H9 (cell line): ENCODE data around the gene RNF8. TPM values are rescaled to one million over a fixed set of nuclear protein-coding genes. Genes with fewer than 3 reads are reported as not detected.

Experiments
- DNase-seq: peaks from one replicate; pipeline ENCODE4 v3.0.0-alpha.2; 2017
- H2AFZ ChIP-seq: one replicate; pipeline ENCODE4 v1.6.1; 2013; ENCODE audit warnings: mild to moderate bottlenecking, low read length, control low read depth, moderate library complexity
- H2AK5ac ChIP-seq: 2 replicates; pipeline ENCODE4 v1.6.1; 2013; ENCODE audit warnings: low read length, control low read depth, mixed read lengths; ENCODE audit not compliant: insufficient read length
- H2BK120ac ChIP-seq: one replicate; pipeline ENCODE4 v1.6.1; 2013; ENCODE audit warnings: low read depth, mild to moderate bottlenecking, low read length, control low read depth, inconsistent platforms; ENCODE audit not compliant: poor library complexity, severe bottlenecking
- H2BK12ac ChIP-seq: 2 replicates; pipeline ENCODE4 v1.6.1; 2013; ENCODE audit warnings: low read length, control low read depth, mixed read lengths, low read depth; ENCODE audit not compliant: insufficient read length
- H2BK15ac ChIP-seq: 2 replicates; pipeline ENCODE4 v1.6.1; 2013; ENCODE audit warnings: low read depth, low read length, control low read depth
- H2BK20ac ChIP-seq: one replicate; pipeline ENCODE4 v1.6.1; 2013; ENCODE audit warnings: low read depth, mild to moderate bottlenecking, low read length, control low read depth, inconsistent platforms; ENCODE audit not compliant: poor library complexity, severe bottlenecking
- H2BK5ac ChIP-seq: 2 replicates; pipeline ENCODE4 v1.6.1; 2013; ENCODE audit warnings: low read length, control low read depth, mixed read lengths; ENCODE audit not compliant: insufficient read length
- H3K14ac ChIP-seq: 2 replicates; pipeline ENCODE4 v1.6.1; 2013; ENCODE audit warnings: low read length, control low read depth; ENCODE audit not compliant: insufficient read depth
- H3K18ac ChIP-seq: 2 replicates; pipeline ENCODE4 v1.6.1; 2013; ENCODE audit warnings: low read depth, mild to moderate bottlenecking, mixed read lengths, low read length, control low read depth; ENCODE audit not compliant: insufficient read length
- H3K23ac ChIP-seq: 2 replicates; pipeline ENCODE4 v1.6.1; 2013; ENCODE audit warnings: low read length, control low read depth, mixed read lengths, low read depth; ENCODE audit not compliant: insufficient read length
- H3K23me2 ChIP-seq: 2 replicates; pipeline ENCODE4 v1.6.1; 2013; ENCODE audit warnings: low read depth, mild to moderate bottlenecking, mixed read lengths, low read length, control low read depth; ENCODE audit not compliant: insufficient read length, poor library complexity, severe bottlenecking
- H3K27ac ChIP-seq: 2 replicates; pipeline ENCODE4 v1.5.1; 2013; ENCODE audit warnings: low read length, control low read depth, mixed read lengths, low read depth; ENCODE audit not compliant: insufficient read length
- H3K27me3 ChIP-seq: 2 replicates; pipeline ENCODE4 v1.6.1; 2013; ENCODE audit warnings: low read length, control low read depth, inconsistent platforms; ENCODE audit not compliant: insufficient read depth
- H3K4ac ChIP-seq: 2 replicates; pipeline ENCODE4 v1.6.1; 2013; ENCODE audit warnings: low read depth, mild to moderate bottlenecking, control low read depth, inconsistent platforms, low read length, moderate library complexity
- H3K4me1 ChIP-seq: 2 replicates; pipeline ENCODE4 v1.6.1; 2013; ENCODE audit warnings: low read length, control low read depth, inconsistent platforms; ENCODE audit not compliant: insufficient read depth
- H3K4me2 ChIP-seq: 2 replicates; pipeline ENCODE4 v1.6.1; 2013; ENCODE audit warnings: low read length, control low read depth, mixed read lengths; ENCODE audit not compliant: insufficient read length, insufficient read depth
- H3K56ac ChIP-seq: 2 replicates; pipeline ENCODE4 v1.6.1; 2013; ENCODE audit warnings: low read depth, mild to moderate bottlenecking, mixed read lengths, low read length, control low read depth; ENCODE audit not compliant: insufficient read length
- H3K79me1 ChIP-seq: 2 replicates; pipeline ENCODE4 v1.6.1; 2013; ENCODE audit warnings: low read depth, mild to moderate bottlenecking, moderate library complexity, low read length, control low read depth, inconsistent platforms; ENCODE audit not compliant: insufficient read depth, poor library complexity, severe bottlenecking
- H3K79me2 ChIP-seq: 2 replicates; pipeline ENCODE4 v1.6.1; 2013; ENCODE audit warnings: low read length, control low read depth, inconsistent platforms; ENCODE audit not compliant: insufficient read depth
- H3K9ac ChIP-seq: 2 replicates; pipeline ENCODE4 v1.6.1; 2013; ENCODE audit warnings: low read length, control low read depth, mixed read lengths; ENCODE audit not compliant: insufficient read length; ENCODE audit errors: extremely low read depth
- H3K9me3 ChIP-seq: one replicate; pipeline ENCODE4 v1.6.1; 2013; ENCODE audit warnings: low read depth, low read length, inconsistent platforms; ENCODE audit not compliant: control insufficient read depth
- H3T11ph ChIP-seq: one replicate; pipeline ENCODE4 v1.6.1; 2013; ENCODE audit warnings: mild to moderate bottlenecking, low read length, control low read depth, inconsistent platforms
- H4K20me1 ChIP-seq: one replicate; pipeline ENCODE4 v1.6.1; 2013; ENCODE audit not compliant: control insufficient read depth, insufficient read length, insufficient read depth
- H4K5ac ChIP-seq: 2 replicates; pipeline ENCODE4 v1.6.1; 2013; ENCODE audit warnings: low read depth, mild to moderate bottlenecking, mixed read lengths, low read length, control low read depth; ENCODE audit not compliant: insufficient read length
- H4K8ac ChIP-seq: replicated peaks from 2 replicates; pipeline ENCODE4 v1.6.1; 2013; ENCODE audit warnings: low read length, control low read depth, mixed read lengths, low read depth; ENCODE audit not compliant: insufficient read length
- H4K91ac ChIP-seq: 2 replicates; pipeline ENCODE4 v1.6.1; 2013; ENCODE audit warnings: low read depth, mild to moderate bottlenecking, moderate library complexity, mixed read lengths, low read length, control low read depth; ENCODE audit not compliant: insufficient read length
- H3K27ac Mint-ChIP-seq, 3 experiments: 2 replicates in 2 of 3; 3 replicates in 1 of 3; pipeline ENCODE4 v1.8.0; 2020 to 2021; ENCODE audit warnings: mixed read lengths in 3 of 3, mild to moderate bottlenecking in 1 of 3, moderate library complexity in 1 of 3
- H3K27me3 Mint-ChIP-seq: 2 replicates; pipeline ENCODE4 v1.8.0; 2021; ENCODE audit warnings: low read depth, mild to moderate bottlenecking, moderate library complexity, mixed read lengths
- H3K36me3 Mint-ChIP-seq, 3 experiments: 2 replicates in 2 of 3; 3 replicates in 1 of 3; pipeline ENCODE4 v1.8.0; 2020 to 2021; ENCODE audit warnings: low read depth in 3 of 3, mixed read lengths in 3 of 3; ENCODE audit not compliant: insufficient read depth in 1 of 3
- H3K4me1 Mint-ChIP-seq, 2 experiments: 2 replicates each; pipeline ENCODE4 v1.8.0; 2020; ENCODE audit warnings: mixed read lengths in 2 of 2
- H3K4me3 Mint-ChIP-seq, 2 experiments: 2 replicates in 1 of 2; 3 replicates in 1 of 2; pipeline ENCODE4 v1.8.0; 2020 to 2021; ENCODE audit warnings: mild to moderate bottlenecking in 2 of 2, mixed read lengths in 2 of 2, moderate library complexity in 1 of 2
- H3K9me3 Mint-ChIP-seq, 2 experiments: 2 replicates in 1 of 2; 3 replicates in 1 of 2; pipeline ENCODE4 v1.8.0; 2020; ENCODE audit warnings: mild to moderate bottlenecking in 2 of 2, mixed read lengths in 2 of 2, moderate library complexity in 1 of 2
- WGBS: extraction: QIAGEN DNeasy Blood & Tissue Kit; methylation state at CpG from one replicate; pipeline ENCODE4 v1.1.7; 2013; ENCODE audit warnings: missing lambda C conversion rate, low lambda C conversion rate, mixed read lengths; ENCODE audit not compliant: insufficient read length; ENCODE audit errors: extremely low coverage; 5-methylcytosine and 5-hydroxymethylcytosine counted together
- total RNA-seq: library from RNA; stranded (reverse); gene quantifications from 2 replicates; pipeline ENCODE4 v1.2.1, GENCODE V29; 2021
- TF ChIP-seq, protein P1 (sequence below): fragments of 200-600 bp; sonication (generic); conservative IDR thresholded peaks from 3 replicates; pipeline ENCODE4 v1.8.0; 2021; ENCODE audit warnings: antibody characterized with exemption, mild to moderate bottlenecking

Gene RNF8
- total RNA-seq, 1 experiment from 2014 or later, result 34.7 TPM

DNA sequence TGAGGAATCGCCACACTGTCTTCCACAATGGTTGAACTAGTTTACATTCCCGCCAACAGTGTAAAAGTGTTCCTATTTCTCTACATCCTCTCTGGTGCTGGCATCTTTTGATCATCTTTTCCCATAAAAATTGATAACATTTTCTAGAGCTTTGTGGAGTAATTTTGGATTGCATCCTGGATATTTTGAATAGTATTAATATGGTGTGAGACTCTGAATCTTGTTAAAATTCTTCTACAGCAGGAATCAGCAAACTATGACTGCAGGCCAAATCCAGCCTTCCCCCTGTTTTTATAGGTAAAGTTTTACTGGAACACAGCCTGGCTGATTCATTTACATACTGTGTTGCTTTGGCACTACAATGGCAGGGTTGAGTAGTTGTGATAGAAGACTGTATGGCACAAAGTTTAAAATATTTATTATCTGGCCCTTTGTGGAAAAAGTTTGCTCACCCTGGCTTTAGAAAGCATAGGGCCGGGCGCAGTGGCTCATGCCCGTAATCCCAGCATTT is 15.0 kb upstream of the RNF8 start:
- H3K14ac ChIP-seq, result no peak overlapping the region
- no peak overlapping the region for H4K91ac ChIP-seq
- H3K4ac ChIP-seq, result no peak overlapping the region
- H3K4me1 ChIP-seq, result no peaks in the 10 kb centered on the region
- no peak overlapping the region for H3T11ph ChIP-seq
- WGBS, result no CpG with 5 or more reads among the region's 5 CpGs
- H4K8ac ChIP-seq, result no peak overlapping the region
- Mint-ChIP-seq H3K4me1 (no peaks in the 10 kb centered on the region), H3K4me3 (no peak overlapping the region), H3K9me3 (no peaks in the 10 kb centered on the region), H3K27ac (no peak overlapping the region), H3K36me3 (no peaks in the 10 kb centered on the region), H3K27me3 (peaks cover 5% of the 10 kb centered on the region; the same call in 1 of the 2 replicates)
- no peaks in the 10 kb centered on the region for H3K23me2 ChIP-seq
- H3K79me2 ChIP-seq, result 0 out of 2 replicates have a peak, but pooled peaks cover 2% of the 10 kb centered on the region
- H2AFZ ChIP-seq, result no peak overlapping the region
- H3K79me1 ChIP-seq, result no peaks in the 10 kb centered on the region
- H2BK12ac ChIP-seq, result no peak overlapping the region
- no peak for DNase-seq
- H3K56ac ChIP-seq, result no peak overlapping the region
- no peak overlapping the region for H2BK5ac ChIP-seq
- H4K20me1 ChIP-seq, result no peaks in the 10 kb centered on the region
- no peaks in the 10 kb centered on the region for H3K27me3 ChIP-seq
- H3K23ac ChIP-seq, result no peak overlapping the region
- TF ChIP-seq, protein P1, sequence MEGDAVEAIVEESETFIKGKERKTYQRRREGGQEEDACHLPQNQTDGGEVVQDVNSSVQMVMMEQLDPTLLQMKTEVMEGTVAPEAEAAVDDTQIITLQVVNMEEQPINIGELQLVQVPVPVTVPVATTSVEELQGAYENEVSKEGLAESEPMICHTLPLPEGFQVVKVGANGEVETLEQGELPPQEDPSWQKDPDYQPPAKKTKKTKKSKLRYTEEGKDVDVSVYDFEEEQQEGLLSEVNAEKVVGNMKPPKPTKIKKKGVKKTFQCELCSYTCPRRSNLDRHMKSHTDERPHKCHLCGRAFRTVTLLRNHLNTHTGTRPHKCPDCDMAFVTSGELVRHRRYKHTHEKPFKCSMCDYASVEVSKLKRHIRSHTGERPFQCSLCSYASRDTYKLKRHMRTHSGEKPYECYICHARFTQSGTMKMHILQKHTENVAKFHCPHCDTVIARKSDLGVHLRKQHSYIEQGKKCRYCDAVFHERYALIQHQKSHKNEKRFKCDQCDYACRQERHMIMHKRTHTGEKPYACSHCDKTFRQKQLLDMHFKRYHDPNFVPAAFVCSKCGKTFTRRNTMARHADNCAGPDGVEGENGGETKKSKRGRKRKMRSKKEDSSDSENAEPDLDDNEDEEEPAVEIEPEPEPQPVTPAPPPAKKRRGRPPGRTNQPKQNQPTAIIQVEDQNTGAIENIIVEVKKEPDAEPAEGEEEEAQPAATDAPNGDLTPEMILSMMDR, result no peak
- H2BK120ac ChIP-seq, result no peak overlapping the region
- H3K4me2 ChIP-seq, result no peak overlapping the region
- no peak overlapping the region for H2BK15ac ChIP-seq
- no peak overlapping the region for H3K27ac ChIP-seq
- no peak overlapping the region for H4K5ac ChIP-seq
- H3K9me3 ChIP-seq, result no peaks in the 10 kb centered on the region
- H2BK20ac ChIP-seq, result no peak overlapping the region
- H2AK5ac ChIP-seq, result no peak overlapping the region
- no peak overlapping the region for H3K9ac ChIP-seq
- H3K18ac ChIP-seq, result no peak overlapping the region
